Stimulated activated CD4-positive, alpha-beta T cell treated with anti-CD3 and anti-CD28 coated beads, TNF-alpha, amount 100 ng/mL, for 4 hours (primary cell): Measurements from ENCODE around the gene SPHKAP.
"Not testable (repeated sequence)": the region's sequence is repeated elsewhere in the genome, so short reads cannot be mapped to it uniquely, and the experiment has no call there.

ENCODE experiments used
- DNase-seq, 3 experiments: peaks; one replicate each; pipeline ENCODE4 v3.0.0-alpha.2; 2020; ENCODE audit warnings: low read depth in 3 of 3

SPHKAP gene

DNA sequence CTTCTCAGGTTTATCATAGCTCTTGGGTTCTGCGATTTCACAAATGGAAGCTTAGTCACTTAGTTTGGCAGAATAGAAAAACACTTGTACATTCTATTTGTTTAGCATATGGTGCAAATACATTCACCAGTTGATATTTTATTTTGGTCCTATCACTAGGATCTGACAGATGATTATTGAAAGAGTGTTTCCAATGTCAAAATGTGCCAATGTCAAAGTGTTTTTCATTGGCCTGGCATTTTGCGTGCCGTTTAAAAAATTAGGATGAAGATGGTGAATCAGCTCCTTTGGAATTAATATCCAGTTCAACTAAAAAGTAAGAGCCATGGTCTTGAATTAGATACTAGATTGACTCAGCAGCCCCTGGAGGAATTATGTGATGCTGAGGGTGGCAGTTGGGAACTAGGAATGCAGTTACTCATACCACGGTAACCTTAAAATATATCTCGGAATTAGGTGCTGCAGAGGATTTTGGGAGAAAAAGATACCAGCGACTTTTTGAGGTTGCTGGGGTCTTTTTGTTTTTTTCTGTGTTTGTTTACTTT is 87.0 kb downstream of the SPHKAP start:
- no peak for DNase-seq

DNA sequence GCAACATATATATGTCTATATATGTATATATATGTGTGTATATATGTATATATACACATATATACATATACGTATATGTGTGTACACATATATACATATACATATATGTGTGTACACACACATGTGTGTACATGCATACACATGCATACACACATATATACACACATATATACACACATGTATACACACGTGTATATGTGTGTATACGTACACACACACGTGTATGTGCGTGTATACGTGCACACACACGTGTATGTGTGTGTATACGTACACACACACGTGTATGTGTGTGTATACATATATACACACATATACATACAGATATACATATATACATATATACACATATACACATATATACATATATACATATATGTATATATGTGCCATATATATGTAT is 89.4 kb downstream of the SPHKAP start:
- no peak for DNase-seq

DNA sequence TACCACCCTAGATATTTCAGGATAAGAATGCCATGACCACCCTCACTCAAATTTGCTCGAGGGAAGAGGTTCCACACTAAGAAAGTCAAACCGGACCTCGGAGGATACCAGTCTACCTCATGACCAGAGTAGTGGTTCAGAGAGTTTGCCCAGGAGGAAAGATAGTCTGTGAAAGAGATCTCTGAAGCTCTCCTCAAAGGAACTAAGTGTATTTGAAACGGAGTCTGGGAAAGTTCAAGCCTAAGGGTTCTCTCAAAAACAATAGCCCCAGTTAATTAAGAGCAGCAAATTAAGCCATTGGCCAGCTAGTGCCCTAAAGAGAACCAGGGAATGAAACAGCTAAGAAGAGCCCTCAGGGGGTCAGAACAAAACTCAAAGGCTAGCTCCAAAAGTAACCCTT is 94.9 kb downstream of the SPHKAP start:
- no peak for DNase-seq

DNA sequence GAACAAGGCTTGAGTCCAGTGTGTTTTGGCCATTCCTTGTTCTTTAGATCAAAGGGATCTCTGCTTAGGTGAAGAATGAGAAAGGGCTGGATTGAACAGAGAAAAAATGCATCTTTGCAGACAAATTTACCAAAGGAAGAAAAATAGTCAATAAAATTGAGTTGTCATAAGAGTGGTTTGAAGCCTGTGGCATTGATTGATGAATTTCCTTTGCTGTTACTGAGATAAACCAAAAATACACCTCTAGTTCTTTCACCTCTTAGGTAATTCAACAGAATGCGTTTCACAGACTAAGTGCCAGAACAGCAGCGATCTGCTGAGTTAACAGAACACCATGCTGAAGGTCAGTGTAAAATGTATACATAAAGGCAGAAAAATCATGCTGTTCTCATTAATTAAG is 96.8 kb downstream of the SPHKAP start:
- no peak for DNase-seq

DNA sequence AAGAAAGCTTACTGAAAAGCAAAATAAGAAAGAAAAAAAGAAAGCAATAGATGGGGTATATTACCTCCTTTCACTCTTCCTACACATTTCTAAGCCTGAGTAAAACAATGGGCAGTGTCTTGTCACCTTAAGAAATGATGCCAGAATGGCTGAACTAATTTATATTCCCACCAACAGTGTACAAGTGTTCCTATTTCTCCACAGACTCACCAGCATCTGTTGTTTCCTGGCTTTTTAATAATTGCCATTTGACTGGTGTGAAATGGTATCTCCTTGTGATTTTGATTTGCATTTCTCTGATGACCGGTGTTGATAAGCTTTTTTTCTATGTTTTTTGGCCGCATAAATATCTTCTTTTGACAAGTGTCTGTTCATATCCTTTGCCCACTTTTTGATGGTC is 98.4 kb downstream of the SPHKAP start:
- no peak for DNase-seq

DNA sequence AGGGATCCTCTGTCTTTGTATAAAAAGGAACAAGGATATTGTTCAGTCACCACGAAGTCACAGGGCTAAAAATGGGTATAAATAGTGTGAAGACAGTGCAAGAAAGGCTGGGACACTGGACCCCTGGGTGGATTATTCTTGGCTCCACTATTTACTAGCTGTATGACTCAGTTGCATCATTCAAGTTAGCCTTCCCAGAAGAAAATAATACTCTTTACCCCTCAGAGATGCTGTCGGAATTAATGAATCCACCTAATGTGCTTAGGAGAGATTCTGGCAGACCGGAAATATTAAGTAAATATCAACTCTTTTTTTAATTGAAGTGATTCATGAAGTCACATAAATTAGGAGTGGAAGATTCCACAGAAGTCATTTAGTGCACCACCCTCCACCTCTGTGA is 98.9 kb downstream of the SPHKAP start:
- DNase-seq, result no peak

DNA sequence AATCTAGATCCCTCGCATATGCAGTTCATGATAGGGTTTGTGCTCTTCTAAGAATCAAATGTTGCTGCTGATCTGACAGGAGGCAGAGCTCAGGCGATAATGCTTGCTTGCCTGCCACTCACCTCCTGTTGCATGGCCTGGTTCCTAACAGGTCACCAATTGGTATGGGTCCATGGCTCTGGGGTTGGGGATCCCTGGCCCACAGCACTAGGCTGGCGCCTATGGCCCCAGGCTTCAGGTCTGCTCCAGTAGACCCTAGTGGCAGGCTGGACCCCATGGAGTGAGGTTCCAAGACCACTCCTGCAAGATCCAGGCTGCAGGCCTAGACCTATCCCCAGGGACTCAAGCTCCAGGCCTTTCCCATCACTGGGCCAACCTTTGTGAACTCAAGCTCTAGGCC is 102.3 kb downstream of the SPHKAP start:
- no peak for DNase-seq

DNA sequence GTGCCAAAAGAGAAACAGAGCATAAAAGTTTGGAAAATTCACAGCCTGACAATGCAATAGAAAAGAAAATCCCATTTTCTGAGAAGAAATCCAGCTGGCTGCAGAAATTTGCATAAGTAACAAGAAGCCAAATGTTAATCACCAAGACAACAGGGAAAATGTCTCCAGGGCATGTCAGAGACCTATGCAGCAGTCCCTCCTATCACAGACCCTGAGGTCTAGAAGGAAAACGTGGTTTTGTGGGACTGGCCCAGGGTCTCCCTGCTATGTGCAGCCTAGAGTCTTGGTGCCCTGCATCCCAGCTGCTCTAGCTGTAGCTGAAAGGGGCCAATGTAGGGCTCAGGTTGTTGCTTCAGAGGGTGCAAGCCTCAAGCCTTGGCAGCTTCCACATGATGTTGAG is 104.8 kb downstream of the SPHKAP start:
- DNase-seq, result not testable (repeated sequence)

DNA sequence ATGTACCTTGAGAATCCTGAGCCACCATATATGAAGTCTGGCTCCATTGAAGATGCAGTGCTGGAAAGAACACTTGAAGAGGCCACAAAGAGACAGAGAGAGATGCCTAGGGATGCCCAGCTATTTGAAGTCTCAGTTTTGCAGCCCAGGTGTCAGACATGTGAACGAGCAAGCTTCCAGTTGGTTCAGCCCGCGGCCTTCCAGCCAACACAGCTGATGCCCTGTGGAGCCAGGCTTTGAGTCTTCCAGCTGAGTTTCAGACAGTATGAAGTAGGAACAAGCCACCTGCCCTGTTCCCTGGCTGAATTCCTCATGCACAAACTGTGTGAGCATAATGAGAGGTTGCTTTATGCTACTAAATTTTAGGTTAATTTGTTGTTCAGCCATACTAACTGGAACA is 108.8 kb downstream of the SPHKAP start:
- DNase-seq, result no peak

DNA sequence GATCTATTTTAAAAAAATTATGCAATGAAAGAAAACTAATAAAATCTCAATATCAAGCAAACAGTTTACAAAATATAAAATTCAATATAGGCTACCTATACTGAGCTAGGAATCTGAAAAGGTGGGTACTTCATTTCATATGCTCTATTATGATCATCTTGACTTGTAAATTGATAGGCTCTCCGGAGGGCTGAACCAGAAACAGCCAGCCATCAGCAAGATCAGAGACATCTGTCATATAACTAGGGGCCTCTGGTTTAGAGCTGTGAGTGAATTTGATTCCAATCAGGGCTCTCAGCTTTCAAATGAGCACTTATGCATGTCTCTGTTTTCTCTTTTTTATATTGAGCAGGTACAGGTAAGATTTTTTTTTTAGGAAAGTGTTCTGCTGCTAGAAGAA is 114.2 kb downstream of the SPHKAP start:
- DNase-seq, result no peak

DNA sequence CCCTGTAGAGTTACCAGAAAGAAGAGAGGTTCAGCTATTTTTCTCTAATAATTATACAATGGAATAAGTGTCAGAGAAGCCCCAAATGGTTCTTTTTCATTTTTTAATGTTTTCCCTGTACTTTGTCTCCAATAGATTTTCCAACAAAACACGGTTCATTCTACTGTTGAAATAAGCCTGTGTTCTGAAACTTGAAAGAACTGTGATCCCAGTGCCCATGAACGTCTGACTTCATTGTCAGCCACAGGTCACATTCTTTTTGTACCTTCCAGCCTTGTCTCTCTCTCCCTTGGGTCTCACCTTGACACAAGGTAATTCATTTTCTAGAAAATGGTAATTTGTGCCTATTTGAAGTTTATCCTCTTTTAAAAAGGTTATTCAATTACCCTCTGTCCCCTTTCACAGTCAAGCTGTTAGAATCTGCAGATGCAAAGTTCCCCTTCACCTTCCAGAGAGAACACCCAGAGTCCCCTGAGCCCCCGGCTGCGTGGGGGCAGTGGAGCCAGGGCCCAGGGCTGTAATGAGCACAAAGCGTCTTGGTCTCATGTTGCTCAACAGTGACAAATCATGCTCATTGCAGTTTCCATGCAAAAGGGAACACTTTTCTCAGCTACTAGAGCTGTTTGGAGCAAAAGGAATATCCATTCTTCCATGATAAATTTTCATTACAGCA is 115.2 kb downstream of the SPHKAP start:
- no peak for DNase-seq

DNA sequence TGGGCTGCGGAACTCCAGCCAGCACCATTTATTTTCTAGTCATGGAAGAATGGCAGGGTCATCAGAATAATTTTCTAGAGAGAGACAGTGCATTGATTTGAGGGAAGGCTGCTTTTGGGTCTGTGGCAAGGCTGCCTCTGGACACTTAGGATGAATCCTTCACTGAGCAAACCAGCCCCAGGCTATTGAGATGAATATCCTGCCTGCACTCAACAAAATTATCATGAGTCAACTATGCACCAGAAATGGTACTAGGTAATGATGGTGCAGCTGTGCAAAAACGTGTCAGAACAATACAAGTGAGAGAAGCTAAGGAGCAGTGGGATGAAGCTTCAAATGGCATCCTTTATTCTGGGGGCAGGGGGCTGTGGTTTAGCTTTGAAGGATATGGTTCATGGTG is 115.8 kb downstream of the SPHKAP start:
- DNase-seq, result no peak

DNA sequence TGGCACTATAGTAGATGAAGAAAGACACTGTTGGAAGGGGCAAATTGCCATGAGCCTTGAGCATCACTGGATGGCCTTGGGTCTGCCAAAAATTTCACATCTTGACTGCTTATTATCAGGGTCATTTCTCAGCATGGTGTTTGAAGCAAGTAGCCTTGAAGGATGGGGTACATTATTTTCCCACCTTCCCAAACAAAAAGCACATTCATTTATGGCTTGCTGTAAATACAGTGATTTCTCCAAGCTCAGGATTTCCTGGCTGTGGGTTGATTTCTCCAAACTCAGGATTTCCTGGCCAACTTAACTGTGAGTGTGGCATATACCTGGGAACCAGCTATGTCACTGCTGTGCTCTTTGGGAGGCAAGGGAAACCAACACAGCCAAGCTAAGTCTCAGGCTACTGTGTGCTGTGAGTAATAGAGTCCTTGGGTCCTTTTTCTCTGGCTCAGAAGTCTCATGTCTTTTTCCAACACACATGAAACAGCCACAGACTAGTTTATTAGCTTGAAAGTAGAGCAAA is 116.6 kb downstream of the SPHKAP start:
- DNase-seq, result no peak

DNA sequence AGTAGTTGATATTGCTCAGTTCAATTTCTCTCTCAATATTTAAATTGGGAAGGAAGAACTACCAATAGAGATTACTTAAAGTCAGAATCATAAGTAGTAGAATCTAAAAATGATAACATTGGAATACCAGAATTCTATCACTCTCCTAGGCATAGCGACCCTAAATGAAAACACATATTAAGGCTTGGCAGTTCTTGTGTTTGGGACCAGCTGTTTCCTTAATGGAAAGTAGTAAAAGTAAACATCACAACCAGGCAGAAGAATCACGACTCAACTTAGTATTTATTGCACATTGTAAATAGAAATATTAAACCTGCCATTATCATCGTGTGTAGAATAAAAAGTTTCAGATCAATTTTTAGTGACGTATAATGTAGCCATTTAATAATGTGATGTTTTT is 117.5 kb downstream of the SPHKAP start:
- no peak for DNase-seq

DNA sequence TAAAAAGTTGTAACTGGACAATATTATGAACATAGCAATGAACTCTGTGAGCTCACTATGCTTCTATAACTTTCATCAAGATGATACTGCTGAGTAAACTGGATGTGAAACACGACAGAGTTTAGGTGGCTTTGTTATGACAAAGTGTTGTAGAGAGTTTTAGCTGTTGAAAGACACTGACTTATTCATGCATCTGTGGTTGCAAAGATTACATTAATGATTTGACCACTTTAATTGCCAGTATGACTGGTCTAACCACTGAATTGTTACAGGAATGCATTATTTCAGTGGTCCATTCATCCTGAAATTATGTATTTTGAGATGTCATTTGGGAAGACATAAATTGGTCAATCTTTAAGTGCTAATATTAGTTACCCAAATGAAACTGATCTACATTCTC is 117.9 kb downstream of the SPHKAP start:
- DNase-seq, result no peak

DNA sequence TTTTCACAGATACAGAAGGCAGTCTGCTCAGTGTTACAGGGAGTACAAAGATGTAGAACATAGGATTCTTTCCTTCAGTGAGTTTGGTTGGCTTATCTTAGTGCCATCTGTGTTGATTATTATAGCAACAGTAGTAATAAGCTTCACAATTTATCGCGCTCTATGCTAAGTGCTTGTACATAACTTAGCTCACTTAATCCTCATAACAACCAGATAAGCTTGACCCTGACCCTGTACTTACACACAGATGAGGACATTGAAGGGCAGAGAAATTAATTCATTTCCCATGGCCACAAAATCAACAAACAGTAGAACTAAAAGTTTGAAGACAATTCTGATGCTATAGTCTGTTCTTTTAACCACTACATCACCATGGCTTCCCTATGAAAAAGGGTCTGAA is 121.8 kb downstream of the SPHKAP start:
- DNase-seq, result no peak

DNA sequence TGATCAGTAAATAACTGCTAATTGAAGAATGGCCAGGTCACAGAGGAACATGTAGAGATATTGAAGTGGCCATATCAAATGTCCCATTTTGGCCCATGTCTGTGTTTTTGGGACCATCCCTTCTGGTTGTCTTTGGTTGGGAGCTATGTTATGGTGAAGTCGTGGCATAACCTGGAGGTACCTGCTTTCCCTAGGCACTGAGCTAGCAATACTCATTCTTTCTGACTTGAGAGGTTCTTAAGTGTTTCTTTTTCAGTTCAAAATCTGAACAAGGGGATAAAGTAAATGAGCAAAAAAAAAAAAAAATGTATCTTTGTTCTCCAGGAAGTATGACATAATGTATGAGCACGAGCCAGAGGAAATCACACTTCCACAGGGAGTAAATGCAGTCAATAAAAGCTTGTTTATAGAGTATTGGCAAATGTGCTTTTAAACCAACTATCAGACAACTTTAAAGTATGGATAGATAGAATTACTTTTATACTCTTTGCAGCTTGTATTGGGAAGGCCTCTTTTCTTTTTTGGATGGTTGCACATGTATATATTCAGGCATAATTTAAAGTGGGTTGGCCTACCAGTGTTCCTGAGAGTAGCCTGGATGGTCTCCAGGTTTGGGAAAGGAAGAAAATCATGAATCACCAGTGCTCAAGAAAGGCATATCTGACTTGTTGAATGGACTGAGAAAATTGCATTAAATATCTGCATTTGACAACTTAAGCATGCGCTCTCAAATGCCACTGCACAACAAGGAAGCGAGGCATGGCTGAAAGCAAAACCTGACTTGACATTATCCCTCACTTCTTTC is 125.0 kb downstream of the SPHKAP start:
- no peak for DNase-seq

DNA sequence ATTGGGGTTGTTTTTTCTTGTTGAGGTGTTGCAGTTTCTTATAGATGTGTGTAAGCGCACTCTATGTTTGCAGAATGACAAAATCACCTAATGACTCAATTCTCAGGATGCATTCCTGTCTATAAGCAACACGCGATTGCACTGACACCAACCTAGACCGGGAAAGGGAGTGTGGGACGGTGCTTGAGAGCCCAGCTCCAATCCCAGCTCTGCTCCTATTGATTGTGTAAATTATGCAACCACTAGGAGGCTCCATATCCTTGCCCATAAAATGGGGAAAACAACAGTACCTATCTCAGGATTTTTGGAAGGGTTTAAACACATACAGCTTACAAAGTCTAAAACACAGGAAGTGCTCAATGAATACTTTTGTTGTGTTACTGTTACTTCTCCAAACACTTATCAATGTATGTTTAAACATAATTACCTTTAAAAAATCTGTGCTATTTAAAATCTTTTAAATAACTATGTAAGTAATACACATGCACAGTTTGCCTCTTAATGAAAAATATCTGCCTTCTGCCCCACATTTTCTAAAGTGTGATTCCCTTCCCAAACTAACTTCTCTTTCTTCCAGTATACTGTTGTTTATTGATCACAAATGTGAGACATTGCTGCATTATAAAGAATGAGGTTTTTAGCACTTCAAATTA is 132.5 kb downstream of the SPHKAP start:
- DNase-seq, result no peak

DNA sequence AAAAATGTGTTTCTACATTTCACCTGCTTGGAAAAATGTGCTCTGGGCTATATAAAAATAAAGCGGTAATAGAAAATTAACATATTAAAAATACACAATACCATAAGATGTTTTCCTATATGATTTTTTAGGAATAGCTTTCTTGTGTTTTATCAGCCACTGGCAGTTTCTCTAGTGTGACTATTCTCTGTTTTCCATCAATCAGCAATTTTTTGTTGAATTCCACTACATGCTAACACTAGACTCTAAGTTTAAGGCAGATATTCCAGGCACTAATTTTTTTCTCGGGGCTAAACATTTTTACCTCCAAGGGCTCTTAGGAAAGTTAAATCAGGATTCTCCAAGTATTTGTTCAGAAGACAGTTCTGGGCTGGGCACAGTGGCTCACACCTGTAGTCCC is 140.5 kb downstream of the SPHKAP start:
- no peak for DNase-seq

DNA sequence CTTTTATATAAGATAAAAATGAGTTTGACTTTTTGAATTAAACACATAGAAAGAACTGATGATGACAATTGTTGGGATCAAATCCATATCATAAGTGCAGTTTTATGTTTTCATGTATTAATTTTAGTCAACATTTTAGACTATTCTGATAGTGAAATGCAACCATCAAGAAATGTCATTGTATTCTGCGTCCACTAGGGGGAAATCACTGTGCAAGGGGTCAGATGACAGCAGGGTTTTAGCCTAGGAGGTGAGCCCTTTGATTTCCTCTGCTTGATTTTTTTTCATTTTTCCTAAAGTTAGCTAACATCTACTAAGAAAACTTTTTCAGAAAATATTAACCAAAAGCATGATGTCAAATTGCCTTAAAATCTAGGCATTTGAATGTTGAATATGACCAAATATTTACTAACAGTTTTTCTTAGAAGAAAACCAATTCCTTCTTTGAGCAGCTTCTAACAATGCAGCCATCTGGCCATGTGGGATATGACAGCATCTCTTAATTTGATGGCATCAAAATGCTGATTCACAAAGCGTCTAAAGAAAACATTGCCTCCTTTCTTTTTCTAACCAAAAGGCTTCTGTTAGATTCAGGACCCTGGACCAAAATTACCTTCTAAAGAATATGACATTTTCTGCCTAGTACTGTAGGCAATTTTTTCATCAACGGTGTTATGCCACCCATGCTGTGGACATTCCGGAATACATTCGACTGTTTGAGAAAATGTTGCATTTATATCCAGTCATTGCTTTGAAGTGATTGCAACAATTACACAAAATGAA is 141.5 kb downstream of the SPHKAP start:
- no peak for DNase-seq

DNA sequence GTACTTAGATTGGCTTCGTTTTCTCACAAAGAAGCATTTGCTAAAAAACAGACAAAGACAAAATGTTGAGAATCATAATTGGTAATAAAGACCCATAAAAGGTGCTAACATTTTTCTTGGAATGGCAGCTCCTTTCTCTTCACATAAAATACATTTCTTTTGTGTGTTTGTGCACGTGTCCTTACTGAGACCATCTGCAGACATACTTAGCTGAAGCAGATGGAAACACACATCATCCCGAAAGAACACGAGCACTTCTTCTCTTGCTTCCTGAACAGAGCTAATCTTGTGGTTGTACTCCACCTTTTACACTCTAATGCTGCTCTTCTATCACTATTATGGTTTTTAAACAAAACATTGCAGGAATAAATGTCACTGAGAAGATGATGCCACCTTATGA is 142.5 kb downstream of the SPHKAP start:
- DNase-seq, result no peak

DNA sequence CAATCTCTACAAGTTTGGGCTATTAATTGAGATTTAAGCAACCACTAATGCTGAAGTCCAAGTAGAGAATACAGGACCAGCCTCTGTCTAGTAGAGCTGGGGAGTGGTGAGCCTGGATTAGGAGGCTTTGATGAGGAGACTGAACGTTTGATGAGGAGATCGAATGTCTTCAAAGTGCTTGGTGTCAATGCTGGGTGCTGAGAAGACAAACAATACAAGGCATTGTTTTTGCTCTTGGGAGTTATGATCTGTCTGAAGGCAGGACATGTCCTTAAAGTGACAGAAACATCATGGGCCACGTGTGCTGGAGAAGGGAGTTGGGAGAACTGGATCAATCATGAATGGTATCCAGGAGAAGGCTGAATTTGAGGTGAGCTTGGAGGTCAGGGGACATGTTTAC is 143.6 kb downstream of the SPHKAP start:
- no peak for DNase-seq
